Aorta (tissue), 5 donors: Measurements from ENCODE around the gene STX8. TPM values are rescaled to one million over a fixed set of nuclear protein-coding genes. Genes with fewer than 3 reads are reported as not detected.
"Not testable (repeated sequence)": the region's sequence is repeated elsewhere in the genome, so short reads cannot be mapped to it uniquely, and the experiment has no call there.

Experiments
- ATAC-seq: fragments of 200-7000 bp; cut with Tn5 transposase; one replicate; pipeline ENCODE4 v1.9.1; 2022; ENCODE audit warnings: moderate library complexity; ENCODE audit not compliant: low FRiP score
- DNase-seq, 2 donors: peaks; one replicate each; pipeline ENCODE4 v3.0.0-alpha.2; 2020
- H3K27ac ChIP-seq, 2 donors: one replicate each; pipeline ENCODE4 v1.5.1; 2013; ENCODE audit warnings: low read length in 2 of 2, mild to moderate bottlenecking in 2 of 2, moderate library complexity in 2 of 2, control low read depth in 1 of 2, inconsistent platforms in 1 of 2, low read depth in 1 of 2
- H3K27me3 ChIP-seq, 2 donors: one replicate each; pipeline ENCODE4 v1.6.1; 2013; ENCODE audit warnings: control low read depth in 1 of 2, low read length in 1 of 2, mild to moderate bottlenecking in 1 of 2, moderate library complexity in 1 of 2; ENCODE audit not compliant: insufficient read depth in 2 of 2, control insufficient read depth in 1 of 2
- H3K36me3 ChIP-seq, 2 donors: one replicate each; pipeline ENCODE4 v1.6.1; 2013; ENCODE audit warnings: control low read depth in 1 of 2, low read length in 1 of 2, mild to moderate bottlenecking in 1 of 2; ENCODE audit not compliant: insufficient read depth in 2 of 2, control insufficient read depth in 1 of 2
- H3K4me1 ChIP-seq, 2 donors: one replicate each; pipeline ENCODE4 v1.6.1; 2013; ENCODE audit warnings: low read length in 2 of 2, control low read depth in 1 of 2, mild to moderate bottlenecking in 1 of 2, moderate library complexity in 1 of 2; ENCODE audit not compliant: insufficient read depth in 2 of 2, control insufficient read depth in 1 of 2
- H3K4me3 ChIP-seq, 2 donors: one replicate each; pipeline ENCODE4 v1.5.1; 2013; ENCODE audit warnings: low read length in 2 of 2, control low read depth in 1 of 2, mild to moderate bottlenecking in 1 of 2
- H3K9me3 ChIP-seq: one replicate; pipeline ENCODE4 v1.6.1; 2013; ENCODE audit warnings: mild to moderate bottlenecking, low read length; ENCODE audit not compliant: control insufficient read depth
- WGBS, 2 donors: extraction: QIAGEN DNeasy Blood & Tissue Kit; methylation state at CpG; one replicate each; pipeline ENCODE4 v1.1.7; 2013; 5-methylcytosine and 5-hydroxymethylcytosine counted together
- intact Hi-C, 2 donors: fragments of 100-400 bp; cut with DNase I; formaldehyde crosslinking; loops; one replicate each; pipeline versions ENCODE4 v1.14.2 to v1.15.0; 2022
- polyA plus RNA-seq, 2 donors: library from polyadenylated mRNA; stranded (reverse); fragments of 200-250 nt; gene quantifications; one replicate each; pipeline ENCODE4 v1.2.3, GENCODE V29; 2013
- total RNA-seq, 2 donors: library from RNA; stranded (reverse); fragmentation: NEBNext Ultra II Directional; extraction: Animal tissue kit (Norgen Biotek cat#: 25700); gene quantifications; one replicate each; pipeline ENCODE4 v1.2.1, GENCODE V29; 2021
- donor health status: healthy with polysubstance abuse.
- donor health status: Bipolar disorder and iron deficiency.
- donor health status: DM: no; HTN: no; CAD: no.
- donor health status: DM: no; HTN: no; CAD: no.
- donor health status: DM: yes; HTN: yes; CAD: no.

Gene STX8
- total and polyA plus RNA-seq, 4 donors, result 57.4 to 108 (median 68.5) TPM

GRCh38 chr17:9566739-9567138 lies 8.9 kb downstream of the STX8 start:
- H3K36me3 ChIP-seq, H3K27me3 ChIP-seq, H3K4me3 ChIP-seq, H3K4me1 ChIP-seq, H3K27ac ChIP-seq, ATAC-seq, intact Hi-C loops, H3K9me3 ChIP-seq, DNase-seq: not testable (repeated sequence)
- 90 to 100% methylated on average over 5 of the region's 5 CpGs for WGBS, 2 donors

GRCh38 chr17:9566067-9566466 lies 9.6 kb downstream of the STX8 start:
- 68 to 73% methylated on average over 7 of the region's 7 CpGs for WGBS, 2 donors
- ATAC-seq (no peak), DNase-seq (no peak)
- H3K9me3 ChIP-seq, result no peaks in the 10 kb centered on the region
- H3K4me3 ChIP-seq, result no peak overlapping the region
- intact Hi-C loops, result no loop called here
- no peaks in the 10 kb centered on the region for H3K27me3 ChIP-seq
- H3K36me3 ChIP-seq, result peaks cover 0 to 3% of the 10 kb centered on the region in 2 donors
- H3K27ac ChIP-seq, result no peak overlapping the region
- H3K4me1 ChIP-seq, result no peaks in the 10 kb centered on the region

GRCh38 chr17:9564104-9564503 lies 11.5 kb downstream of the STX8 start:
- H3K9me3 ChIP-seq, result no peaks in the 10 kb centered on the region
- H3K4me3 ChIP-seq, result no peak overlapping the region
- intact Hi-C loops, result no loop called here
- ATAC-seq (no peak), DNase-seq (no peak)
- H3K27ac ChIP-seq, result no peak overlapping the region
- H3K4me1 ChIP-seq, result no peaks in the 10 kb centered on the region
- no peaks in the 10 kb centered on the region for H3K27me3 ChIP-seq
- no peaks in the 10 kb centered on the region for H3K36me3 ChIP-seq

- Histone ChIP-seq H3K4me1 (no peaks in the 10 kb centered on the region), H3K9me3 (no peaks in the 10 kb centered on the region), H3K4me3 (no peak overlapping the region), H3K27me3 (no peaks in the 10 kb centered on the region), H3K36me3 (no peaks in the 10 kb centered on the region), H3K27ac (no peak overlapping the region)
- DNase-seq (no peak), ATAC-seq (no peak)
- 76 to 85% methylated on average over 9 of the region's 9 CpGs for WGBS, 2 donors
- intact Hi-C loops, result no loop called here
These were observed 17.8 kb downstream of the STX8 start for GRCh38 chr17:9557857-9558256.

- no peak for DNase-seq
- no peaks in the 10 kb centered on the region for H3K36me3 ChIP-seq
- H3K27me3 ChIP-seq, result no peaks in the 10 kb centered on the region
- intact Hi-C loops, result no loop called here
- no peak overlapping the region for H3K4me3 ChIP-seq
- H3K27ac ChIP-seq, result no peak overlapping the region
- no peaks in the 10 kb centered on the region for H3K9me3 ChIP-seq
- WGBS, 2 donors, result 36 to 37% methylated on average over 10 of the region's 10 CpGs
- H3K4me1 ChIP-seq, result no peaks in the 10 kb centered on the region
- ATAC-seq, result no peak
These were observed 18.4 kb downstream of the STX8 start for GRCh38 chr17:9557161-9557755.

- H3K27ac ChIP-seq, ATAC-seq, DNase-seq, intact Hi-C loops, H3K9me3 ChIP-seq, H3K27me3 ChIP-seq, H3K4me1 ChIP-seq, H3K4me3 ChIP-seq, H3K36me3 ChIP-seq: not testable (repeated sequence)
- 77 to 89% methylated on average over 6 of the region's 6 CpGs for WGBS, 2 donors
These were observed 20.9 kb downstream of the STX8 start for GRCh38 chr17:9554715-9555114.

- no peaks in the 10 kb centered on the region for H3K27me3 ChIP-seq
- H3K36me3 ChIP-seq, result no peaks in the 10 kb centered on the region
- no peak for ATAC-seq
- H3K27ac ChIP-seq, result no peak overlapping the region
- no peak for DNase-seq
- H3K4me1 ChIP-seq, result no peaks in the 10 kb centered on the region
- intact Hi-C loops, result no loop called here
- no peaks in the 10 kb centered on the region for H3K9me3 ChIP-seq
- no peak overlapping the region for H3K4me3 ChIP-seq
- 32 to 47% methylated on average over 4 of the region's 4 CpGs for WGBS, 2 donors
These were observed 22.0 kb downstream of the STX8 start for GRCh38 chr17:9553596-9553995.

DNA sequence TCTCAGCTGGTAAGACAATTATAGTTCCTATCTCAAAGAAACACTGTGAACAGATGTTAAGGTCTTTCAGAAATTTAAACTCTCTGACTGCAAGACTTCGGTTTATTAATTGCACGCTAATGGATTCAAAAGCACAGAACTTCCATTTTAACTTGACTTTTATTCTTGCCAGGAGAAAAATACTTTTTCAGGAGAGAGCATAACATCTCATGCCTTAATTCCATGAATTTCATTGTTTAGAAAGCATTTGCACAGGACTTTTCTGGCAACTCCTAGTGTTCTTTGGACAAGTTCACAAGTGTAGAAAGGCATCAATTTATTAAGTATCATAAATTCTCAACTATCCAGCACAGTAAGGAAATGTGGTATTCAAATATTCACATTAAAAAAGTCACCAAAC lies 22.4 kb downstream of the STX8 start:
- no peaks in the 10 kb centered on the region for H3K27me3 ChIP-seq
- no peaks in the 10 kb centered on the region for H3K36me3 ChIP-seq
- DNase-seq (no peak), ATAC-seq (no peak)
- intact Hi-C loops, result no loop called here
- H3K4me1 ChIP-seq, result no peaks in the 10 kb centered on the region
- H3K27ac ChIP-seq, result no peak overlapping the region
- H3K4me3 ChIP-seq, result no peak overlapping the region
- WGBS, 2 donors, result 27 to 28% methylated on average over 2 of the region's 2 CpGs
- H3K9me3 ChIP-seq, result no peaks in the 10 kb centered on the region

- H3K4me3 ChIP-seq, result no peak overlapping the region
- WGBS, 2 donors, result 94 to 96% methylated on average over 2 of the region's 2 CpGs
- intact Hi-C loops, result no loop called here
- H3K4me1 ChIP-seq, result no peaks in the 10 kb centered on the region
- no peak for DNase-seq
- H3K36me3 ChIP-seq, result no peaks in the 10 kb centered on the region
- H3K27ac ChIP-seq, result no peak overlapping the region
- H3K9me3 ChIP-seq, result no peaks in the 10 kb centered on the region
- no peaks in the 10 kb centered on the region for H3K27me3 ChIP-seq
- ATAC-seq, result no peak
These were observed 26.4 kb downstream of the STX8 start for GRCh38 chr17:9549215-9549614.
